ENCODE data around the gene SH3BGRL2.
"Not testable (repeated sequence)": the region's sequence is repeated elsewhere in the genome, so short reads cannot be mapped to it uniquely, and the experiment has no call there.

SH3BGRL2 gene

DNA sequence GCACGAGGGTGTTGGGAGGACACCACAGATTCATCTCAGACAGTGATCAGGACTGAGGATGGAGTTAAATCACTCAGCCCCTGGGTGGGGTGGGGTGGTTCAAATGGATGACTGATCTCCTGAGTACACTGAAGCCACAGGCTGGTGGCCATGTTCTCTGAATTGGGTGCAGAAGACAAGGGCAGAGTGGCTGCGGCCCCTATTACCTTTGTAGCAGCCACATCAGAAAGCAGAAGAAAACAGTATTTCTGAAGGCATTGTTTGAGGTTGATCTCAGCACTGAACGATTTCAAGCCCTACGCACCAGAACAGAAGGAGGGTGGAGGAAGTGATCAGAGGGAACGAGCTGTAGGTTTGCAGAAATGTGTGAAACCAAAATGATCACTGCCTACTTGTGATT is 71.6 kb downstream of the SH3BGRL2 start:
- no peak for DNase-seq

DNA sequence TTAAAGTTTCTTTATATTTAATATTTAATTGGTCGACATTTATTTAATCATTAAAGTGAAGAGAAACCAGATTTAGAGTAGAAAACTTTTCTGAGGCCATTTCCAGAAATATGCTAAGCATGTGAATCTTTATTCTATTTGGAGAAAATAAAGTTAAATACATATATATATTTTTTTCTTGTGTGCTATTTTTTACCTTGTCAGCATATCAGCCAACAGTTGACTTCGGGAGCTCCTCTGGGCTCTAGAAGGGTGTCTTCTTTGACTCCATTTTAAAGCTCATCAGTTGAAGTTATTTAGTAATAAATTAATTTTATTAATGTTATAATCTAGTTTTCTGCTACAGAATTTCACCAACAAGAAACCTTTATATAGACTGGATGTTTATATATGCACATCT is 73.1 kb downstream of the SH3BGRL2 start:
- no peak for DNase-seq

DNA sequence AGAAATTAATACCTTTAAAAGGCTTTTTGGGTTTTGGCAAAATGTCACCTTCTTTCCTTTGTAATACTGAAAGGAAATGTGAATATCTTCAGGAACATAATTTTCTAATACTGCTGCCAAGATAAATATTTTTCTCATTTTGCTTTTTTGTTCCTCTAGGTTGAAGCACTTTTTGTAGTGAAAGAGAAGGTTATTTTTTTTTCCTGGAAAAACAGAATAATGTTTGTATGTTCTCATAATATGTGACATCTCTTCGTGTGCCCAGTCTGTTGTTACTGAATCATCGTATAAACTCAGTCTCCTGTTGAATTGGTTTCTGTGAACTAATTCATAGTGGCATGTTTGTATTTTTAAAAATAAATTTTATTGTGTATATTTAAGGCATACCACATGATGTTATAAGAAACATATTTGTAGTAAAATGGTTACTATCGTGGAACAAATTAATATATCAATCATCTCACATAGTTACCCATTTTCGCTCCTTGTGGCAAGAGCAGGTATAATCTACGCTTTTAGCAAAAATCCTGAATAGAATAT is 74.4 kb downstream of the SH3BGRL2 start:
- no peak for DNase-seq

DNA sequence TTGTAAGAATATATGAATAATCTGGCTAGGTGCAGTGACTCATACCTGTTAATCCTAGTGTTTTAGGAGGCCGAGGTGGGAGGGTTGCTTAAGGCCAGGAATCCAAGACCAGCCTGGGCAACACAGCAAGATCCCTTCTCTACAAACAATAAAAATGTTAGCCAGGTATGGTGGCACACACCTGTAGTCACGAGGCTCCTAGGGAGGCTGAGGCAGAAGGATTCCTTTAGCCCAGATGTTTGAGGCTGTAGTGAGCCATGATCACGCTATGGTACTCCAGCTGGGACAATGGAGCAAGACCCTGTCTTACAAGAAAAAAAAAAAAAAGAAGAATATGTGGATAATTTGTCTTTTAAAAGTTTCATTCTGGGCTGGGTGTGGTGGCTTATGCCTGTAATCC is 75.4 kb downstream of the SH3BGRL2 start:
- DNase-seq = no peak

DNA sequence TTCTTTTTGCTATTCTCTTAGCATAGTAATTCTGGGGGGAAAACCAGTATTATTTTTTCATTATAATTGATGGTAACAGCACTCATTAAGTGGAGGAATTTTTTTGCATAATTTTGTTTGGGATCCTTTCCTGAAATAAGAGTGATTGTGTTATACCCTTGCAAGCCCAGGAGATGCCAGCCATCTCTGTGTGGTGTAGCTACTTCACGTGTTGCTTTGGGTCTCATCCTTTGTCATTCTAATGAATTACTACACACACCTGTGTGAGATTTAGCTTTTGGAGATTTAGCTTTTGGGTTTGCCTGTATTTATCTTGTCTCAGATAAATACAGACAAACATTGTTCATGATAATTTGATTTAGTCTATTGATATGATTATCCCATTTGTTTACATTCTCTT is 76.5 kb downstream of the SH3BGRL2 start:
- DNase-seq = no peak

DNA sequence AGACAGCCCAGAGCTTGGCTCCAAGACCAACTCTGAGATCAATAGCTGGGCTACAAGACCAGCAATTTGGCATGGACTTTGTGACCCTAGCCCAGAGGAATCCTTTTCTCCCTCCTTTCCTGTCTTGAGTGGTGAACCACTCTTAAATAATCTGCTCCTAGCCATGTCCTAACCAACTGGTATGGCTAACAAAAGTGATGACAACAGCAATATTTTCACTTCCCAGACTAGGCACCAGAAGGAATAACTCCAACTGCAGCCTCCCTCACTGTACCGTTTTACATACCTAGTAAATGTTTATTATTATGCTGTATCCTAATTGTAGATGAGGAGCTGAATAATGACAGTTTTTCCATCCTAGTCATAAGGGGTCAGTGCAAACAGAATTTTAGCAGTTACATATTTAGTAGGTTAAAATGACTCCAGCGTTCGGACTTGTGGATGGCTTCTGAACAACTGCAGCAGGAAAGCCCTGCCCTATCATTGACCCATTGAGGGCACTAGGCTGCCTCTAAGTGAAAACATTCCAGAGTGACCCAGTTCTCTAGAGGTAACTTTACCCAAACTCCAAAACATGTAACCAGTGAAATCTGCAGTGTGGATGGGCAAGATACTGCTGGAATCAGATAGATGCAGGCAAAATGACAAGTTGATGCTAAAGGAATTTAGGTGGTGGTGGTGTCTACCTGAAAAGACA is 77.1 kb downstream of the SH3BGRL2 start:
- DNase-seq = no peak

DNA sequence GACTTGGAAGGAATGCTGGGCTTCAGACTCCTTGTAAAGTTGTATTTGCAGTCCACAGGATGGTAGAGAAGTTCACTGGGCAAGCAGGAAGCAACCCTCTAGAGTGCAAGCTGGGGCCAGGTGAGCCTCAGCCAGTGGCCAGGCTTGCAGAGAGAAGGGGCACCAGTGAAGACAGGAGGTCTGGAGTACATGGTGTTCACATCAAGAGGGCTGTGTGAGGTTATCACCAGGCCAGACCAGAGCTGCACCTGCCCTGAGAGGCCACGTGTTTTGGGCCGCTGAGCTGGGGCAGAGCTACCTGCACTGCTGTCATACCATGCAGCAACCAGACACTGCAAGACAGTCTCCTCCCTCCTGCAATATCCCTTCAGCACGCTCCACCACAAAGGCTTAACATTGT is 79.0 kb downstream of the SH3BGRL2 start:
- DNase-seq = no peak

DNA sequence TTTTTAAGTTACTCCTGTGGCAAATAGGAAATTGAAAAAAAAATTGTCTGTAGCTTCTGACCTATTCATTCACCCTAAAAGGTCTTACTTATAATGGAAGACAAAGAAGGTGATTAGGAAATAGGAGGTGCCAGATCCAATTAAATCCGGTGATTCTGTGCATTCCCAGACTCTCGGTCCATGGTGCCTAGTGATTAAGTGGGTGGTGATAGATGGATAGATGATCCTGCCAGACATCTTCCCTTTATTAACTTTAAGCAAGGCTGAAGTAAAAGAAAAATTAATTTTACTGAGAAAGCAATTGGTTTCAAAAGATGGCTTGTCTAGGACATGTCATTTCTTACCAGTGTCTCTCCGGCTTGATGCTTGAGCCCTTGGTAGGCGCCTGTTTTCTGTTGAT is 80.0 kb downstream of the SH3BGRL2 start:
- DNase-seq = no peak

DNA sequence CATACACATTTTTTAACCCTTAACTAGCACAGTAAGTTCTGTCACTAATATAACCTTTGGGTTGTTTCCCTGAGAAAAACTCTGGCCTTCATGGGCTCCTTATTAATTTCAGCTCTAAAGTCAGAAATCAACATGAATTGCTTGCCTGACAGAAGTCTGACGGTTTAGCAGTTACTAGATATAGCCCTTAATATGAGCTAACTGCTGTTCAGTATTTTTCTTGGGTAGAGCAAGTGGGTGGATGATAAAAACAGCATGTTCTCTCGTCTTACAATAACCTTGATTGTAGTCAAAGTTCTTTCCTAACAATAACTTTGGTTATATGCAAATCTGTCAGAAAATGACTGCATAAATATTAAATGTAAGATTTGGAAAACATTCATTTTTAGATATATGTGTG is 81.0 kb downstream of the SH3BGRL2 start:
- DNase-seq = no peak

DNA sequence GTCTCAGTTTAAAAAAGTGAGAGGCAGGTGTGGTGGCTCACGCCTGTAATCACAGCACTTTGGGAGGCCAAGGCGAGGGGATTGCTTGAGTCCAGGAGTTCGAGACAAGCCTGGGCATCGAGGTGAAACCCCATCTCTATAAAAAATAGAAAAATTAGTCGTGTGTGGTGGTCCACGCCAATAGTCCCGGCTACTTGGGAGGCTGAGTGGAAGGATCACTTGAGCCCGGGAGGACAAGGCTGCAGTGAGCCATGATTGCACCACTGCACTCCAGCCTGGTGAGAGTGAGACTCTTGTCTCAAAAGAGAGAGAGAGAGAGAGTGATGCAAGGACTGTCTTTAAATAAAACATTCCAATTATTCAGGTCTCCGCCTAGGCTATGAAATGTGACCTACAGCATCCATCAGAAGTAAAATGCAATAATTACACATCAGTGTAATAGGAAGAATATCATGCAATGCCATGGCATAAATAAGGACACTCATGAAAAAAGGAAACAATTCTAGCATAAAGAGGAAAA is 81.5 kb downstream of the SH3BGRL2 start:
- no peak for DNase-seq

DNA sequence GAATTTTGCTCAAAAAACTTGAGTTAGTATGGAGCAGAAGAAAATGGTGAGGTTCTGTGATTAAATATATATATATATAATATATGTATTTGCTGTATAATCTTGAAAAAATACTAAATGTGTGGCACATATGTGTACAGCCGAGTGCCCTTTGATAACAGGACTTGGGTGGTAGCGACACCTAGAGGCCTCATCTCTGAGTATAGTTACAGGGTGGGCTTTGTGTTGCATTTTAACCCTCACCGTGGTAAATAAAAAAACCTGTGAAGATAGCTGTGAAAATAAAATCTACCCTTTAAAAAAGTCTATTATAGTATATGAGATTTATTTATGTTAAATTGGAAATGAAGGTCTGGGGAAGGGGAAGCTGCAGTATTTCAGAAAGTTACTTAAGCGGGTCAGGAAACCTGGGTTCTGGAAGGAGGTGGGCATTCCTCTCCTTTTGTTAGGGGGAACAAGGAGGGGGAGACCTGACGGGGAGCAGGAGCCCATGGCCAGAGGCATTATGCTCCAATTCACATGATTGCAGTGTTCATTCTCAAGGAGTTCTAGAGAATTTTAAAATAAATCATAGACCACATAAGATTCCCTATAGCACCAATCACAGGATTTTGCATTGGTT is 82.7 kb downstream of the SH3BGRL2 start:
- peak; percentile 37 for DNase-seq

DNA sequence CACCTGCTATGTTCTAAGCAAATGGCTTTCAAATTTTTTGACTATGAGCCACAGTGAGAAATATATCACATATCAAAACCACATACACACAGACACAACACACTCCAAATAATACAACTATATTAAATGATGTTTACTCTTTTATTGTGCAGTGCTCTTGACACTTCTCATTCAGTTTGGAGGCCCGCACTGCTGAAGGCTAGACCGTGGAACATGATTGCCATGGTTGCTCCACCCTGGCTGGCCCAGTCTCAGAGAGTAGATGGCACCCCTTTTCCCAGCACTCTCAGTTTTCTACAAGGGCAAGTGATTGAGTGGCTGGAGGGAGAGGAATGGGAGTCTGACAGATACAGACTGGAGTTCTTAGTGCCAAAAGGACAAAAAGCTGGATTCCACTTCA is 86.9 kb downstream of the SH3BGRL2 start:
- no peak for DNase-seq

DNA sequence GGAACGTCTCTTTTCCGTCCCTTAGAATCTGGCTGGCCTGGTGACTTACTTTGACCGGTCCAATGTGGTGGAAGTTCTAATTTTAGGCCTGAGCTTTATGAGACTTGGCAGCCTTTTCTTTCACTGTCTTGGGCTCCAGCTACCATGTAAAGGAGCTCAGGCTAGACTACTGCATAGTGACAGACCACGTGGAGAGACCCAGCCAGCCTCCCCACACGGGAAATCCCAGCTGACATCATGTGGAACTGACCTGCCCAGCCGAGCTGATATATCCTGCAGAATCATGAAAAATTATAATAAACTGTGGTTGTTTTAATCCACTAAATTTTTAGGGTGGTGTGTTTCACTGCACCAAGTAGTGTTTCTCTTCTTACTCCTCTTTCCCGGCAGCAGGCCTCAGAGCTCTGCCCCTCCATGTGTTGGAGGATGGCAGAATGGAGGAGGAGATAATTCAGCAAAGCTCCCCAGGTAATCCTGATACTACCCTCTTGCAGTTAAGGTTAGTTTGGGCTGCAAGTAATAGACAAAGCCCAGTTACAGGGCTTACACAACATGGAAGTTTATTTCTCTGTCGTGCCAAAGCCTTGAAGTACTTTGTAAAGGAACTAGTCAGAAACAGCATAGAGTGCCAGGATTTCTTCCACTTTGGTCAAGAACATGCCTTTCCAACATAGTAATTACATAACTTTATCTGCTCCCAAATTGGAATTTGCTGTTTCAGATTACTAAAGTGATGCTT is 87.5 kb downstream of the SH3BGRL2 start:
- peak; percentile 7 for DNase-seq

DNA sequence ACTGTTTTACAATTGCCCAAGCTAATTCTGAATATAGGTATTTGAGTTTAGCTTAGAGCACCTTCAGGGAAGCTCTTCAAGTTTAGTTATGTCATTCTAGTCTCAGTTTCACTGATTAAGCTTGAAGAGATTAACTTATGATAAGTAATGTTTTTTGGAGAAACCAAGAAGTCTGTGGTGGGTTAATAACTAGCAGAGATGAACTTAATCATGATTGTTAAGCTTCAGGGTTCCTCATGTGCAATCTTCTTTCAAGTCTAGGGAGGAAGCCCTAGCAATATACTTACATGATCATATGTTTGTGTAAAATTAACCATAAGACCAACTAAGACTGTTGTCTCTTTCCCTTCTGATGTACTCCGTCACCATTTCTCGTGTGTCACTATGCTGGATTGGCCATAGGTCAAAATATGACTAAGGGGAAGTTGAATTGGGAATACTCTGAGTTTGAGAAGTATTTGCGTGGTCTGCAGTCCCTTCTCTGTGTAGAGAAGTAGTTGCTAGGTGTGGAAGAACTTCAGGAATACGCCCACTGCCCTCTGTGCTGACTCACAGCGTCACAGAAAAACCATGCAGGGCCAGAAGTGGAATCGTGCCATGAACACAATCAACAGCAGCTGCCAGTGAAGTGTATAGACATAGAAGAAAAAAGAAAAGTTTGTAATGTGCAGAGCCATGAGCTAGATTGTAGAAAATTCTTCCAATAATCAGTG is 88.3 kb downstream of the SH3BGRL2 start:
- peak; percentile 60 for DNase-seq

DNA sequence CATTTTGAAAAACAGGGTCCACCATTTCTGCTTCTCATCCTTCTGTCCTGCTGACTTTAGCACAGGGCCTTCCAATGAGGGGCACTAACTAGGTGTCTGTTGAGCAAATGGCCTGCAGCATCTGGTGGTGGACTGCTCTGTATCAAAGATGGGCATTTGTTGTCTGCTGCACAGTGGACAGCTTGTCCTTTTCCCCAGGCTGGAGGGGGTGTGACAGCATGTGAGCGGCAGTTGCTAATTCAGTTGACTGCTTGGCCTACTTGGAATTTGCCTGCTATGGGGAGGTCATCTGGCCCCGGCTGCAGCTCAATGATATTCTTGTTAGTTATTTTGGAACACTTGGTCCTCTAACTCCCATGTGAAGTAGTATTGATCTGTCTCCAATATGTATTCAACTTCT is 93.7 kb downstream of the SH3BGRL2 start:
- DNase-seq = no peak

DNA sequence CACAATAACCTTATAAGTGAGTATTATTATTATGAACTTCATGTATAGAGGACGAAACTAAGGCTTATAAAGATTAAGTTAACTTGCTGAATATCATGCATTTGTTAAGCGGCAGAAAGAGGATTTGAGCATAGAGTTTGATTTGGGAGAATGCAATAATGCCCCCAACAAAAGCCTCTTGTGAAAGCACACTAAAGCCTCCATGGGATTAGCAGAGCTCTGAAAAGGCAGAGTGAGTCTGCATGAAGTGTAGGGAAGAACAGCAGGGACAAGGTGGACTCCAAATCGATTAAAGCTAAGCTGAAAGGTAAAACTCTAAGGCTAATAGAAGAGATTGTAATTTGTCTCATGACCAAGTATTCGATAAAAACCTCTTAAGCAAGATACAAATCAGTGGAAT is 100.3 kb downstream of the SH3BGRL2 start:
- DNase-seq = no peak

DNA sequence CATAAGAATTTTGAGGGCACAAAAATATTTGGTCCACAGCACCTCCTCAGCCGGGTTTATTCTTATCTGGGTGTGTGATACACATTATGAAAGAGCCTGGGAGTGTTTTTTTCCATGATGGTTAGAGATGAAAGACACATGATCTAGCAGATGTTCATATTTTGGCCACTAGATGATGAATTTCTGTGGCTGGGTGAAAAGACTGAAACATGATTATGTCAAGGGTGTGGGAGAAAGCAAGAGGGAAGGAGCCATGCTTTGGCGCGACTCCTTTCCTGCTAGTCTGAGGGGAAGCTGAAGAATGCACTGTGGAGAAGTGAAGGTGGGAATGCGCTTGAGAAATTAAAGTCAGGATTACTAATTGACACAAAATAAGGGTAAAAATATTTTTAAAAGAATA is 102.3 kb downstream of the SH3BGRL2 start:
- no peak for DNase-seq

DNA sequence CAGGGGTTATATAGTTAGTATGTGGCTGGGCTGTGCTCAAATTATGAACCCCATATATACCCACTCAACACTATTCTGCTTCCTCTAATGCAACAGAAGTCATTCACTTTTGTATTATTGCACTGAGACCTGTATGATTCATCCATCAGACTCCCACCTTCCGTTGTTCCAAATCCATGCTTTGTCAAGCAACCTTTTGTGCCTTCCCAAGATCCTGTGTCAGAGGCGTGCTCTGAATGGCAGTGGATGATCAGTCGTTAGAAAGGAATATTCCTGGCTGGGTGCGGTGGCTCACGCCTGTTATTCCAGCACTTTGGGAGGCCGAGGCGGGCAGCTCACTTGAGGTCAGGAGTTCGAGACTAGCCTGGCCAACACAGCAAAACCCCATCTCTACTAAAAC is 103.2 kb downstream of the SH3BGRL2 start:
- DNase-seq = no peak

DNA sequence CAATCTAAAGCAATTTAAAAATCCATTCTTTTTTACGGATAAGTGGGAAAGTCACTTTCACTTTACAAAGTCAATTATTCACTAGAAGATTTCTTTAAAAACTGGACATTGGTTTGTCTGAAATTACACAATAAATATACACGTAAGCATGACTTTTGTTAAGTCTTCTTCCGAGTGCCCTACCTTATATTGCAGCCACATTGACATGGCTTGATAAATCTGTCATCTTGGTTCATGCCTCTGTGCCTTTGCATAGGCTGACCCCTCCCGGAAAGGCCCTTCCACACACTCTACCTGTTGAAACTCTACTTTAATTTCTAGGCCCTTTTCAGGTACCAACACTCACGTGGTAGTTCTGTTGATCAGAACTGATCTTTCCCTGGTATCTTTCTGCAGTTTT is 104.1 kb downstream of the SH3BGRL2 start:
- DNase-seq = no peak

DNA sequence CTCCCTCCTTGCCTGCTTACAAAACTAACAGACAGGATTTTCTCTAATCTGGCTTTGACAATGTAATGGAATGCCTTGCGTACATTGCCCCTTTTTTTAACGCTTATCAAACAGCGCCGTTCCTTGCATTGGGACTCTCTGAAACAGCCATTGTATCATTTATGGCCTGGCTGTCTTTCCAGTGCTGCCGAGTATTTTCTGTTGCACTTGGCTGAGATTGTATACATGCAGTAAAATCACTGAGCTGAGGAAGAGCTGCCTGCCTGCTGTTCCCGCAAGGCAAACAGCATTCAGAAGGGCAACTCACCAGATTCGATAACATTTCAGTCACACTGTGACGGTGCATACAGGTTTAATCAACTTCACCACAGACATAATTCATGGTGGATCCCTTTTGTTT is 106.0 kb downstream of the SH3BGRL2 start:
- no peak for DNase-seq

DNA sequence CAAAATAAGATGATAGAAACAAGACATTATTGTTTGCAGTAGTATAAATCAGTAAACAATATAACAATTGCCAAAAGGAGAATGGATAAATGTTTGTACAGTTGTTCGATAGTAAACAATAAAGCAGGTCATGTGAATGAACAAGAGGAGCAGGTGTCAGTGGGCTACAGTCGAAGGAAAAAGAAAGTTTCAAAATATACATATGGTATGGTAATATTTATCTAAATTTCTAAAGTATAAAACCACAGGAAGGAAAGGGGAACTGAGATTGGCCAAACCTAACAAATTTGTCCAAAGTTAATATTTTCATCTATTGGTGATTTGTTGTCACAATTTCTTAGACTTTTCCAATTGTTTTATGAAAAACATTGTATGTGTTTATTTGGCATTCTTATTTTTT is 110.9 kb downstream of the SH3BGRL2 start:
- no peak for DNase-seq

DNA sequence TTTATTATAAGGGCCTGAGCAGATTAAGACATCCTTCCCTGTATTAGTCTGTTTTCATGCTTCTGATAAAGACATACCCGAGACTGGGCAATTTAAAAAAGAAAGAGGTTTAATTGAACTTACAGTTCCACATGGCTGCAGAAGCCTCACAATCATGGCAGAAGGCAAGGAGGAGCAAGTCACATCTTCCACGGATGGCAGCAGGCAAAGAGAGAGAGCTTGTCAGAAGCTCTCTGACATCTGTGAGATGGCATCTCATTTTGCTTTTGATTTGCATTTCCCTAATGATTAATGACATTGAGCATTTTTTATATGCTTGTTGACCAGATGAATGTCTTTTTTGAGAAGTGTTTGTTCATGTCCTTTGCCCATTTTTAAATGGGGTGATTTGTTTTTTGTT is 114.2 kb downstream of the SH3BGRL2 start:
- not testable (repeated sequence) for DNase-seq

DNA sequence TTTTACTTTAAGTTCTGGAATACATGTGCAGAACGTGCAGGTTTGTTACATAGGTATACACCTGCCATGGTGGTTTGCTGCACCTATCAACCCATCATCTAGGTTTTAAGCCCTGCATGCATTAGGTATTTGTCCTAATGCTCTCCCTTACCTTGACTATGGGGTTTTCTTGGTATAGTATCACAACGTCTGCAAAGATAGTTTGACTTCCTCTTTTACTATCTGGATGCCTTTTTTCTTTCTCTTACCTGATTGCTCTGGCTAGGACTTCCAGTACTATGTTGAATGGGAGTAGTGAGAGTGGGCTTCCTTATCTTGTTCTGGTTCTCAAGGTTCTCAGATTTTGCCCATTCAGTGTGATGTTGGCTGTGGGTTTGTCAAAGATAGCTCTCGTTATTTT is 115.2 kb downstream of the SH3BGRL2 start:
- DNase-seq = not testable (repeated sequence)
